GM18909 (cell line): Measurements from ENCODE around the gene E2F8.

Experiments
- ATAC-seq: cut with Tn5 transposase; IDR thresholded peaks from one replicate; pipeline ENCODE4 v1.9.1; 2021; ENCODE audit warnings: mild to moderate bottlenecking; ENCODE audit not compliant: unreplicated experiment, poor library complexity

The E2F8 gene

GRCh38 chr11:19194620-19195308 is 46.0 kb downstream of the E2F8 start:
- no peak for ATAC-seq

GRCh38 chr11:19193916-19194315 is 46.8 kb downstream of the E2F8 start:
- ATAC-seq: no peak

GRCh38 chr11:19191530-19192169 is 49.1 kb downstream of the E2F8 start:
- ATAC-seq: no peak

DNA sequence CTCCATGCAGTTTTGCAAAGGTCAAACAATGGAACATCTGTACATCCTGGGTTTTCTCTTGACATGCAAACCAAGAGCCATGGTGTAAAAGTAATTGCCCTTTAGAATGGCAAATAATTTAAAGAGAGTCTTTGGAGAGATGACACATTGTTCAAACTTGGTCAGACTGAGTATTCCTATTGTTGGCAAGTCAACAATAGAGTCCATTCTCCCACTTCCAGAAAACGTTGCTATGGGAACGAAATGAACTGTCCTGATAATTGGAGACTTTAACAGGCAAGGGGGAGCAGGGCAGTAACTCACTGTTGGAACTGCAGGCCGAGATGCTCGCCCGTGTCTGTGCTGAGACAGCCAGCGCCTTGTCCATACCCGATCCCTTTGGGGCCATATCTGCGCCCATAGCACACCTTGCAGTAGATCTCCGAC is 52.9 kb downstream of the E2F8 start:
- ATAC-seq: no peak

DNA sequence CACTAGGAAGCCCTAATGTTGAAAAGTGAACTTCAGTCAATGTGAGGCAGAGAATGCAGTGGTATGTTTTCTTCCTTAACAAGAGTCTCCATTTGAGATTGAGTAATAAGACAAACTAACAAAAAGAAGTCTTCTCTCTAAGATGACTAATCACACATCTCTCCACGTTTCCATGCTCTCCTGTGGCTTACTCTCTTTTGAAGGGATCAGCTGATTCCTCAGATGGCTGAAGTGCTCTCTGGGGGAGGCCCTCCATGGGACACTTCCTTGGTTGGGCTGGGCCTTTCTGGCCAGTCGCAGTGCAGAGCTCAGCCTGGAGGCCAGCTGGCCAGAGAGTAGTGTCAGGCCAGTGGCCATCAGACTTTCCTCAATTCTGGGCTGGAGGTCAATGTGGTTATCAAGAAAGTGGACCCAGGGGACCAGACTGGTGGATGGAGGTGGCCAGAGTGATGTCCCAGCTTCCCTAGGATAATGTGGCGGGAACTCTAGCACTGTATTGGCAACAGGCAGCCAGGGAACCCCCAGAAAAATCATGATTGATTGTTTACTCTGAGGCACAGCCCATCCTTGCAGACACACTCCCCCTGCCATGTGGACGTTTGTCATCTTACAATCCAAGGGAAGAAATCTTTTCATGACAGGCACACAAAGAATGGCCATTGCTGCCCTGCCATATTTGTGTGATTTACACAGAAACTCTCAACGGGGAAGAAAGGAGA is 53.5 kb downstream of the E2F8 start:
- ATAC-seq: no peak

DNA sequence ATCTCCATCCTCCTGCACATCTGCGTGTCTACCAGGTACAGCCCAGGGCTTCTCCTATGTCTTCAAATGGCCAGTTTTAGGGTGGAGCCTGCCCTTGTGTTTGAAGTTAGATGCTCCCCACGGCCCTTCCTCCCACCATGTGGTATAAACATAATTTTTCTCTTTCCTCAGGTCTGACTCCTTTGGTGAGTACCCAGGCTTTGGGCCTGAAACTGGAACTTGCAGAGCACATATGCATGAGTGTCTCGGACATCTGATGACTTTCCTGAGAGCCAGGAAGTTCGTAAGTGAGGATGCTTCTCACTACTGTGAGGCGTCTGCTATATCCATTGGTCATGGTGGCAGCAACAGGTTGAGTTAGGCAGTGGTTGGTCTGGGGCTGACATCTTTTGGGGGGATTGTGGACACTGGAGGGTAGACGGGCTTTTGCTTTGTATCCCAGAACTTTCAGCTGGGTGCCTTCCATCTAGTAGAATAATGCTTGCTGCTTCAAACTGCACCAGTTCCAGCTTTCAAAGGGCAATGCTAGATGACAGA is 55.2 kb downstream of the E2F8 start:
- ATAC-seq: no peak

DNA sequence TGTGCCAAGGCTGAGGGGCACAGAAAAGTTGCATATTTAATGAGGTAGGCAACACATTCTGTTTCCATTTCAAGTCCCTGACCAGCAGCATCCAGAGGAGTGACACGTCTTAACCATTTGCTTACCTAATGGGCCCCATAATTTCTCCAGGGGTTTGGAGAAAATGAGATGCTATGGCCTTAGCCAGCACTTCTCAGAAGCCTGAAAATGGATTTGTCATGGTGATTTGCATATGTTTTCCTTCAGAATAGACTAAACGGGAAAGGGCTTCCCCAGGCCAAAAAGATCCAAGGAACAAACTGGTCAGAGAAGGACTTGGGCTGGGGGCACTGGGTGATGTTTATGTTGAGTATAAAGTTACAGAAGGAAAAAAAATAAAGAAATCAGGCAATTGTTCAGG is 55.7 kb downstream of the E2F8 start:
- ATAC-seq: no peak

DNA sequence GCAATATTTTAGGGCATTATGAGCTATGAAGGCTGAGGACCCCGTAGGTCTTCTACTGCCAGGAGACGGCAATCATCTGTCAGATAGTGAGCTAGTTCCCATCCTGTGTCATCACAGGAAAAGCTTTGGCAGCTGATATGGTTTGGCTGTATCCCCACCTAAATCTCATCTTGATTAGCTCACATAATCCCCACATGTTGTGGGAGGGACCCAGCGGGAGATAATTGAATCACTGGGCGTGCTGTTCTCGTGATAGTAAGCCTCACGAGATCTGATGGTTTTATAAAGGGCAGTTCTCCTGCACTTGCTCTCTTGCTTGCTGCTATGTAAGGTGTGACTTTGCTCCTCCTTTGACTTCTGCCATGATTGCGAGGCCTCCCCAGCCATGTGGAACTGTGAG is 57.1 kb downstream of the E2F8 start:
- no peak for ATAC-seq

DNA sequence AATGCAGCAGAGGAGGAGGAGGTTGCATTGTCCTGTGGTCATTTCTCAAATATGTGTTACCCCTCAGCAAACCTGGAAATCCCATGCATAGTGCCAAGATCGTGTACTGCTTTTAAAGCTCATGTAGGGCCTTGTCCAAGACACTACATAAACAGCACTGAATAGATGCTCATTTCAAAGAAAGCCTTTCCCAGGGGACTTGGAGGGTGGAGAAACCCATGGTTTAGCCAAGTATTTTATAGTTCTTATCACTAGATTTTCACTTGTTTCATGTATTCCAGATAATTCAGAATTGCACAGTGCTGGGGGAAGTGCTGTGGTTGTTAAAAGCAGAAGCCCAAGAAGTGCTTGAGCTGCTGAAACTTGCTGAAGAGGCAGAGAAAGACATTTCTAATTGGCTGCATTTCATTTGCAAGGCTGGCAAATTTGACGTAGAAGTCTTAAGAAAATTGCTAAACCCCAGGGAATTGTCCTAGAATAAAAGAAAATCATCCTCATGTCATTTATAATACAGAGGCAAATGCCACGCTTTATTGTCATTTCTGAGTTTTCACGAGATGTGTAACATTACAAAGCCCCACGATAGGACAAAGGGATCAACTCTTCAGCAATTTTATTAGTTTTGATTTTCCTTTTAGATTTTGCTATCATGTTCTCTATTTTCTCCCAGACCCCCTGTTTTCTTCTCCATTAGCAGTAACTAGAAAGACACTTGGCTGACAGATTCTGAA is 59.0 kb downstream of the E2F8 start:
- ATAC-seq: no peak

GRCh38 chr11:19176629-19177186 is 64.0 kb downstream of the E2F8 start:
- ATAC-seq: no peak
